Measurements from ENCODE around the gene LELP1. TPM values are rescaled to one million over a fixed set of nuclear protein-coding genes. Genes with fewer than 3 reads are reported as not detected.

LELP1 gene
- total and polyA plus RNA-seq, 2 of the 13 experiments (the other 11 are each of a cell fraction or from before 2014, with no cell fraction given), result not detected

- in situ Hi-C loops (cut with HindIII; ENCODE audit: extremely low pct_ligation_motif_present, low pct_unique_long_range_greater_than_20kb), result no loop called here
- Histone ChIP-seq H3K79me2 (ENCODE audit: insufficient read depth, low read length) (no peaks in the 10 kb centered on the region), H3K27ac (ENCODE audit: extremely low read length, insufficient read depth, low read length) (no peak overlapping the region), H3K9me3 (ENCODE audit: low read length) (no peaks in the 10 kb centered on the region), H3K27me3 (ENCODE audit: control insufficient read depth in 1 of 2, insufficient read depth in 2 of 2, low read length in 2 of 2) (no peaks in the 10 kb centered on the region), H3K9ac (ENCODE audit: insufficient read depth, low read depth, low read length) (no peak overlapping the region), H3K4me1 (ENCODE audit: insufficient read depth, low read length) (no peaks in the 10 kb centered on the region), H3K36me3 (replicated peaks in 1 of 2; ENCODE audit: control insufficient read depth in 1 of 2, insufficient read depth in 2 of 2, low read length in 2 of 2) (no peaks in the 10 kb centered on the region), H3K4me2 (ENCODE audit: low read depth, low read length) (no peak overlapping the region), H4K20me1 (ENCODE audit: insufficient read depth, low read length) (no peaks in the 10 kb centered on the region), H3K4me3 (replicated peaks in 1 of 3; ENCODE audit: insufficient read depth in 1 of 3, low read depth in 2 of 3, low read length in 3 of 3) (no peak overlapping the region), H2AFZ (ENCODE audit: low read length) (no peak overlapping the region)
- intact Hi-C loops (cut with micrococcal nuclease; ENCODE audit: unreplicated experiment), result no loop called here
- no TSS peak for BruUV-seq (replicated peaks)
- no peak for TF ChIP-seq NR2F6 (IDR thresholded peaks at IDR 0.05)
- no peak for TF ChIP-seq NR2F6 (CRISPR knock-in tag; IDR thresholded peaks at IDR 0.05)
- TF ChIP-seq CCAR2 (optimal IDR thresholded peaks at IDR 0.05; ENCODE audit: low read depth, low read length), result no peak
- TF ChIP-seq FLYWCH1 (CRISPR knock-in tag; IDR thresholded peaks at IDR 0.05), result no peak
- TF ChIP-seq SNAPC4 (CRISPR knock-in tag; IDR thresholded peaks at IDR 0.05), result no peak
- no peak for TF ChIP-seq HNF1B (CRISPR knock-in tag; IDR thresholded peaks at IDR 0.05)
- no peak for TF ChIP-seq ZNF44 (CRISPR knock-in tag; IDR thresholded peaks at IDR 0.05)
- no peak for TF ChIP-seq MEF2D (CRISPR knock-in tag; IDR thresholded peaks at IDR 0.05)
- no peak for TF ChIP-seq KAT2B (IDR thresholded peaks at IDR 0.05; ENCODE audit: borderline replicate concordance, low read depth, low read length)
- TF ChIP-seq STAG1 (CRISPR knock-in tag; IDR thresholded peaks at IDR 0.05), result no peak
- no peak for TF ChIP-seq SNAI1 (CRISPR knock-in tag; IDR thresholded peaks at IDR 0.05; ENCODE audit: borderline replicate concordance)
- TF ChIP-seq SSRP1 (CRISPR knock-in tag; IDR thresholded peaks at IDR 0.05), result no peak
- TF ChIP-seq ZNF644 (CRISPR knock-in tag; IDR thresholded peaks at IDR 0.05; ENCODE audit: low read depth), result no peak
- CTCF ChIA-PET (ENCODE audit: low intra/inter-chr PET ratio, low total read pairs), result no interaction called here
- POLR2A ChIA-PET, result no interaction called here
- DNase-seq (ENCODE audit: low spot score), result no peak
- no peak for ATAC-seq
- FAIRE-seq, result no peak
Measured at GRCh38 chr1:153178922-153179321, 24.3 kb upstream of the LELP1 start.

Measured in HepG2 (cell line).